Gastroesophageal sphincter (tissue), 2 donors: ENCODE results near the gene TMEM255B.

ENCODE experiments used
- EP300 ChIP-seq: sonication (generic); formaldehyde crosslinking; IDR thresholded peaks from one replicate; pipeline ENCODE4 v1.6.1; 2017; ENCODE audit warnings: antibody characterized with exemption, mild to moderate bottlenecking
- POLR2A ChIP-seq, 2 donors: fragments of 450-650 bp; IDR thresholded peaks; one replicate each; pipeline ENCODE4 v1.6.1; 2017; ENCODE audit warnings: antibody characterized with exemption in 2 of 2, mild to moderate bottlenecking in 2 of 2, moderate library complexity in 1 of 2

DNA sequence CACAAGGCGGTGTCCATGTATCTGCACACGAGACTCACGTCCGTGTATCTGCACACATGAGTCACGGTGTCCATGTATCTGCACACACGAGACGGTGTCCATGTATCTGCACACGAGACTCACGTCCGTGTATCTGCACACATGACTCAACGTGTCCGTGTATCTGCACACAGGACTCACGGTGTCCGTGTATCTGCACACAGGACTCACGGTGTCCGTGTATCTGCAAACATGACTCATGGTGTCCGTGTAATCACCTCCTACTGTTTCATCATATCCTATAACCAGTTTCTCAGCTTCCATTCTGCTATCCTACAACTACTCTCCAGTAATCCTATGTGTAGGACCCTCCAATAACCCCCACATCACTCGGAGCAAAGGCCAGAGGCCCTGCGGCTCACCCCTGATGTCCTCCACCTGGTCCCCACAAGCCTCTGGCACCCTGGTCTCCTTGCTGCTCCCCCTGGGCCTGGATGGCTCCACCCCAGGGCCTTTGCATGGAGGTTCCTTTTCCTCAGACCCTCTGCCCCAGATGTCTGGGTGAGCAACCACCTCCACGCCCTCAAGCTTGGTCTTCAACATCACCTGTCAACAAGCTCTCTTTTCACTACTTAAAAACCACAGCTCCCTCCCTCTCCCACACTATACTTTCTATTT, 2.5 kb upstream of the TMEM255B start:
- no peak for TF ChIP-seq EP300
- TF ChIP-seq POLR2A (IDR thresholded peaks at IDR 0.05) = no peak
